ENCODE data around the gene ATP11B. TPM values are rescaled to one million over a fixed set of nuclear protein-coding genes. Genes with fewer than 3 reads are reported as not detected.
A peak's percentile ranks its signal among the peaks of the same experiment; 100 is the strongest.

Gene ATP11B
- total and polyA plus RNA-seq, 9 of the 15 experiments (the other 6 are each of a cell fraction or from before 2014, with no cell fraction given) = 11.9 to 68.7 (median 41.8) TPM

DNA sequence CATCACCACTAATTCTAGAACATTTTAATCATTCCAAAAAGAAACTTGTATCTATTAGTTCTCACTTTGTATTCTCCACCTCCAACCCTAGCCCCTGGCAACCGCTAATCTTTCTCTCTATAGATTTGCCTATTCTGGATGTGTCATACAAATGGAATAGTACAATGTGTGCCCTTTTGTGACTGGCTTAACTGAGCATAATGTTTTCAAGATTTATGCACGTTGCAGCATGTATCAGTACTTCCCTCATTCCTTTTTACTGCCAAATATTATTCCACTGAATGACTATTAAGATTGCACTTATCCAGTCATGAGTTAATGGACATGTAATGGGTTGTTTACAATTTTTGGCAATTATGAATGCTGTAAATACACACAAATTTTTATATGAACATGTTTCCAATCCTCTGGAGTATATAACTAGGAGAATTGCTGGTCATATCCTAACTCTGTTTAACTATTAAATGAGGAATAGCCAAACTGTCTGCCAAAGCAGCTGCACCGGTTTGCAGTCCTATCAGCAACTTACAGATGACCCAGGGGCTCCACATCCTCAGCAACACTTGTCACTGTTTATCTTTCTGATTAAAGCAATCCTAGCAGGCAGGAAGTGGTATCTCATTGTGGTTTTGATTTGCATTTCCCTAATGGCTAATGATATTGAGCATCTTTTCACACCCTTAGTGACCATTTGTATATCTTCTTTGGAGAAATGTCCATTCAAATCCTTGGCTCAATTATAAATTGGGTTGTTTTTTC, 144.2 kb downstream of the ATP11B start (continued):
- TF ChIP-seq, protein P1, sequence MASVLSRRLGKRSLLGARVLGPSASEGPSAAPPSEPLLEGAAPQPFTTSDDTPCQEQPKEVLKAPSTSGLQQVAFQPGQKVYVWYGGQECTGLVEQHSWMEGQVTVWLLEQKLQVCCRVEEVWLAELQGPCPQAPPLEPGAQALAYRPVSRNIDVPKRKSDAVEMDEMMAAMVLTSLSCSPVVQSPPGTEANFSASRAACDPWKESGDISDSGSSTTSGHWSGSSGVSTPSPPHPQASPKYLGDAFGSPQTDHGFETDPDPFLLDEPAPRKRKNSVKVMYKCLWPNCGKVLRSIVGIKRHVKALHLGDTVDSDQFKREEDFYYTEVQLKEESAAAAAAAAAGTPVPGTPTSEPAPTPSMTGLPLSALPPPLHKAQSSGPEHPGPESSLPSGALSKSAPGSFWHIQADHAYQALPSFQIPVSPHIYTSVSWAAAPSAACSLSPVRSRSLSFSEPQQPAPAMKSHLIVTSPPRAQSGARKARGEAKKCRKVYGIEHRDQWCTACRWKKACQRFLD (CRISPR knock-in tag; IDR thresholded peaks at IDR 0.05) = peak; percentile 73; the same call in 1 of the 2 replicates
- TF ChIP-seq, protein P2, sequence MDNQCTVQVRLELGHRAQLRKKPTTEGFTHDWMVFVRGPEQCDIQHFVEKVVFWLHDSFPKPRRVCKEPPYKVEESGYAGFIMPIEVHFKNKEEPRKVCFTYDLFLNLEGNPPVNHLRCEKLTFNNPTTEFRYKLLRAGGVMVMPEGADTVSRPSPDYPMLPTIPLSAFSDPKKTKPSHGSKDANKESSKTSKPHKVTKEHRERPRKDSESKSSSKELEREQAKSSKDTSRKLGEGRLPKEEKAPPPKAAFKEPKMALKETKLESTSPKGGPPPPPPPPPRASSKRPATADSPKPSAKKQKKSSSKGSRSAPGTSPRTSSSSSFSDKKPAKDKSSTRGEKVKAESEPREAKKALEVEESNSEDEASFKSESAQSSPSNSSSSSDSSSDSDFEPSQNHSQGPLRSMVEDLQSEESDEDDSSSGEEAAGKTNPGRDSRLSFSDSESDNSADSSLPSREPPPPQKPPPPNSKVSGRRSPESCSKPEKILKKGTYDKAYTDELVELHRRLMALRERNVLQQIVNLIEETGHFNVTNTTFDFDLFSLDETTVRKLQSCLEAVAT (IDR thresholded peaks at IDR 0.05) = peak in 1 of 2 experiments; percentile 79; a peak in 2 of 4 replicates
- TF ChIP-seq PHB2 (IDR thresholded peaks at IDR 0.05; ENCODE audit: low read depth) (peak; percentile 64; the same call in 1 of the 2 replicates), HEY1 (CRISPR knock-in tag; IDR thresholded peaks at IDR 0.05; ENCODE audit: borderline replicate concordance) (no peak), RNF2 (IDR thresholded peaks at IDR 0.05) (peak; percentile 84), KLF16 (IDR thresholded peaks at IDR 0.05) (peak; percentile 97), ESRRA (IDR thresholded peaks at IDR 0.05; ENCODE audit: borderline replicate concordance, low read depth) (peak; percentile 85; the same call in 1 of the 2 replicates), MBD2 (IDR thresholded peaks at IDR 0.05; ENCODE audit: borderline replicate concordance, low read depth) (peak; percentile 64; the same call in 1 of the 2 replicates), ESRRB (CRISPR knock-in tag; IDR thresholded peaks at IDR 0.05; ENCODE audit: borderline replicate concordance) (no peak), SOX6 (IDR thresholded peaks at IDR 0.05) (peak; percentile 93), ZFP36 (IDR thresholded peaks at IDR 0.05; ENCODE audit: low read depth, low read length, partially characterized antibody) (peak; percentile 24), TEAD4 (IDR thresholded peaks at IDR 0.05; ENCODE audit: low read length) (peak; percentile 98), TEAD4 (CRISPR knock-in tag; IDR thresholded peaks at IDR 0.05; ENCODE audit: borderline replicate concordance) (no peak), SMARCE1 (IDR thresholded peaks at IDR 0.05) (peak; percentile 86; the same call in 1 of the 2 replicates), ATF1 (CRISPR knock-in tag; IDR thresholded peaks at IDR 0.05) (no peak), ATF1 (tag; IDR thresholded peaks at IDR 0.05) (0 out of 2 replicates have a peak, but pooled peaks have one; percentile 22)
- TF ChIP-seq, protein P3, sequence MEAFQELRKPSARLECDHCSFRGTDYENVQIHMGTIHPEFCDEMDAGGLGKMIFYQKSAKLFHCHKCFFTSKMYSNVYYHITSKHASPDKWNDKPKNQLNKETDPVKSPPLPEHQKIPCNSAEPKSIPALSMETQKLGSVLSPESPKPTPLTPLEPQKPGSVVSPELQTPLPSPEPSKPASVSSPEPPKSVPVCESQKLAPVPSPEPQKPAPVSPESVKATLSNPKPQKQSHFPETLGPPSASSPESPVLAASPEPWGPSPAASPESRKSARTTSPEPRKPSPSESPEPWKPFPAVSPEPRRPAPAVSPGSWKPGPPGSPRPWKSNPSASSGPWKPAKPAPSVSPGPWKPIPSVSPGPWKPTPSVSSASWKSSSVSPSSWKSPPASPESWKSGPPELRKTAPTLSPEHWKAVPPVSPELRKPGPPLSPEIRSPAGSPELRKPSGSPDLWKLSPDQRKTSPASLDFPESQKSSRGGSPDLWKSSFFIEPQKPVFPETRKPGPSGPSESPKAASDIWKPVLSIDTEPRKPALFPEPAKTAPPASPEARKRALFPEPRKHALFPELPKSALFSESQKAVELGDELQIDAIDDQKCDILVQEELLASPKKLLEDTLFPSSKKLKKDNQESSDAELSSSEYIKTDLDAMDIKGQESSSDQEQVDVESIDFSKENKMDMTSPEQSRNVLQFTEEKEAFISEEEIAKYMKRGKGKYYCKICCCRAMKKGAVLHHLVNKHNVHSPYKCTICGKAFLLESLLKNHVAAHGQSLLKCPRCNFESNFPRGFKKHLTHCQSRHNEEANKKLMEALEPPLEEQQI (IDR thresholded peaks at IDR 0.05) = peak; percentile 66; the same call in 1 of the 2 replicates
- TF ChIP-seq, protein P4, sequence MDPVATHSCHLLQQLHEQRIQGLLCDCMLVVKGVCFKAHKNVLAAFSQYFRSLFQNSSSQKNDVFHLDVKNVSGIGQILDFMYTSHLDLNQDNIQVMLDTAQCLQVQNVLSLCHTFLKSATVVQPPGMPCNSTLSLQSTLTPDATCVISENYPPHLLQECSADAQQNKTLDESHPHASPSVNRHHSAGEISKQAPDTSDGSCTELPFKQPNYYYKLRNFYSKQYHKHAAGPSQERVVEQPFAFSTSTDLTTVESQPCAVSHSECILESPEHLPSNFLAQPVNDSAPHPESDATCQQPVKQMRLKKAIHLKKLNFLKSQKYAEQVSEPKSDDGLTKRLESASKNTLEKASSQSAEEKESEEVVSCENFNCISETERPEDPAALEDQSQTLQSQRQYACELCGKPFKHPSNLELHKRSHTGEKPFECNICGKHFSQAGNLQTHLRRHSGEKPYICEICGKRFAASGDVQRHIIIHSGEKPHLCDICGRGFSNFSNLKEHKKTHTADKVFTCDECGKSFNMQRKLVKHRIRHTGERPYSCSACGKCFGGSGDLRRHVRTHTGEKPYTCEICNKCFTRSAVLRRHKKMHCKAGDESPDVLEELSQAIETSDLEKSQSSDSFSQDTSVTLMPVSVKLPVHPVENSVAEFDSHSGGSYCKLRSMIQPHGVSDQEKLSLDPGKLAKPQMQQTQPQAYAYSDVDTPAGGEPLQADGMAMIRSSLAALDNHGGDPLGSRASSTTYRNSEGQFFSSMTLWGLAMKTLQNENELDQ (CRISPR knock-in tag; IDR thresholded peaks at IDR 0.05; ENCODE audit: borderline replicate concordance) = no peak
- TF ChIP-seq, protein P5, sequence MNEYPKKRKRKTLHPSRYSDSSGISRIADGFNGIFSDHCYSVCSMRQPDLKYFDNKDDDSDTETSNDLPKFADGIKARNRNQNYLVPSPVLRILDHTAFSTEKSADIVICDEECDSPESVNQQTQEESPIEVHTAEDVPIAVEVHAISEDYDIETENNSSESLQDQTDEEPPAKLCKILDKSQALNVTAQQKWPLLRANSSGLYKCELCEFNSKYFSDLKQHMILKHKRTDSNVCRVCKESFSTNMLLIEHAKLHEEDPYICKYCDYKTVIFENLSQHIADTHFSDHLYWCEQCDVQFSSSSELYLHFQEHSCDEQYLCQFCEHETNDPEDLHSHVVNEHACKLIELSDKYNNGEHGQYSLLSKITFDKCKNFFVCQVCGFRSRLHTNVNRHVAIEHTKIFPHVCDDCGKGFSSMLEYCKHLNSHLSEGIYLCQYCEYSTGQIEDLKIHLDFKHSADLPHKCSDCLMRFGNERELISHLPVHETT (CRISPR knock-in tag; conservative IDR thresholded peaks at IDR 0.05 in 1 of 2, IDR thresholded peaks at IDR 0.05 in 1 of 2) = peak in 1 of 2 experiments; percentile 77; a peak in 2 of 4 replicates
